ENCODE results near the gene AP1AR. TPM values are rescaled to one million over a fixed set of nuclear protein-coding genes. Genes with fewer than 3 reads are reported as not detected.

Gene AP1AR
- polyA plus RNA-seq, 2 of the 4 experiments (the other 2 are of a cell fraction) = 16.0 to 34.6 TPM

GRCh38 chr4:112253382-112254000, 21.9 kb downstream of the AP1AR start:
- Histone ChIP-seq H3K4me1 (no peaks in the 10 kb centered on the region), H3K4me2 (no peak overlapping the region), H3K27ac (no peak overlapping the region), H3K4me3 (no peak overlapping the region), H3K9me3 (no peaks in the 10 kb centered on the region)
- ChIA-PET POLR2A (no interaction called here), CTCF (no interaction called here)
- DNase-seq (ENCODE audit: low read depth in 1 of 2, low spot score in 1 of 2) = no peak
- no peak for FAIRE-seq
- no peak for ATAC-seq
- no peak for TF ChIP-seq JUNB (IDR thresholded peaks at IDR 0.05)
- no peak for TF ChIP-seq HMGXB4 (CRISPR knock-in tag; IDR thresholded peaks at IDR 0.05; ENCODE audit: borderline replicate concordance)
- no peak for TF ChIP-seq KDM5A (IDR thresholded peaks at IDR 0.05)
- TF ChIP-seq CTCF (IDR thresholded peaks at IDR 0.05) = no peak
- no peak for TF ChIP-seq RAD21 (conservative IDR thresholded peaks at IDR 0.05 in 1 of 2, IDR thresholded peaks at IDR 0.05 in 1 of 2)
- TF ChIP-seq HDAC2 (IDR thresholded peaks at IDR 0.05) = no peak
- TF ChIP-seq PBX3 (IDR thresholded peaks at IDR 0.05) = no peak
- 79% methylated on average over 2 of the region's 2 CpGs for WGBS (ENCODE audit: missing lambda C conversion rate)

- POLR2A ChIA-PET = no interaction called here
- no peak for TF ChIP-seq CEBPB (IDR thresholded peaks at IDR 0.05)
- TF ChIP-seq EP300 (IDR thresholded peaks at IDR 0.05) = no peak
- no peak for TF ChIP-seq HOXA7 (CRISPR knock-in tag; IDR thresholded peaks at IDR 0.05)
- TF ChIP-seq HOXB13 (CRISPR knock-in tag; IDR thresholded peaks at IDR 0.05; ENCODE audit: low read depth) = no peak
- no peak for TF ChIP-seq RNF2 (IDR thresholded peaks at IDR 0.05; ENCODE audit: borderline replicate concordance, low read depth)
- no peak for TF ChIP-seq MAZ (IDR thresholded peaks at IDR 0.05; ENCODE audit: borderline replicate concordance, low read depth, low read length)
- TF ChIP-seq NFE2L2 (conservative IDR thresholded peaks at IDR 0.05; ENCODE audit: low read length) = no peak
- TF ChIP-seq USF2 (IDR thresholded peaks at IDR 0.05) = no peak
- TF ChIP-seq FOSL2 (IDR thresholded peaks at IDR 0.05) = no peak
- no peak for TF ChIP-seq FOSL2 (CRISPR knock-in tag; IDR thresholded peaks at IDR 0.05)
- no peak for TF ChIP-seq HMGXB4 (CRISPR knock-in tag; IDR thresholded peaks at IDR 0.05; ENCODE audit: borderline replicate concordance)
- no peak for TF ChIP-seq RAD21 (conservative IDR thresholded peaks at IDR 0.05 in 1 of 2, IDR thresholded peaks at IDR 0.05 in 1 of 2)
- TF ChIP-seq CHD4 (IDR thresholded peaks at IDR 0.05; ENCODE audit: borderline replicate concordance) = no peak
- no peak for TF ChIP-seq EHMT2 (IDR thresholded peaks at IDR 0.05; ENCODE audit: low read depth)
- TF ChIP-seq ZNF302 (CRISPR knock-in tag; IDR thresholded peaks at IDR 0.05) = no peak
- TF ChIP-seq HES2 (IDR thresholded peaks at IDR 0.05) = no peak
- no peak for TF ChIP-seq CTCF (IDR thresholded peaks at IDR 0.05)
- TF ChIP-seq ATOH8 (CRISPR knock-in tag; IDR thresholded peaks at IDR 0.05; ENCODE audit: low read depth) = no peak
- TF ChIP-seq ZFP36 (IDR thresholded peaks at IDR 0.05; ENCODE audit: borderline replicate concordance, partially characterized antibody) = no peak
- TF ChIP-seq SREBF2 (IDR thresholded peaks at IDR 0.05) = no peak
- TF ChIP-seq RCOR1 (IDR thresholded peaks at IDR 0.05; ENCODE audit: low read depth, low read length) = no peak
- Histone ChIP-seq H3K4me3 (no peak overlapping the region), H3K4me2 (no peak overlapping the region), H3K4me1 (no peaks in the 10 kb centered on the region), H3K27ac (no peak overlapping the region), H3K9me3 (no peaks in the 10 kb centered on the region)
- FAIRE-seq = no peak
- ATAC-seq = no peak
- no peak for DNase-seq (ENCODE audit: low read depth in 1 of 2, low spot score in 1 of 2)
- CTCF ChIA-PET = interaction anchor here (1.5 kb wide), 1 partner anchor 21 kb away, joined by 3 read pairs; no protein-coding TSS in a partner anchor
- WGBS (ENCODE audit: missing lambda C conversion rate) = 96% methylated on average over 2 of the region's 2 CpGs
These were observed 25.5 kb downstream of the AP1AR start for GRCh38 chr4:112257098-112257497.
